NOMO-1 treated with dmso at 0.1 percent for 144 hours (cell line): ENCODE results near the gene FANCD2.
"Not testable (repeated sequence)": the region's sequence is repeated elsewhere in the genome, so short reads cannot be mapped to it uniquely, and the experiment has no call there.

Source experiments
- DNase-seq: peaks from one replicate; lab custom pipeline; 2025; ENCODE audit not compliant: unreplicated experiment; lab: John Stamatoyannopoulos, UW

The FANCD2 gene

DNA sequence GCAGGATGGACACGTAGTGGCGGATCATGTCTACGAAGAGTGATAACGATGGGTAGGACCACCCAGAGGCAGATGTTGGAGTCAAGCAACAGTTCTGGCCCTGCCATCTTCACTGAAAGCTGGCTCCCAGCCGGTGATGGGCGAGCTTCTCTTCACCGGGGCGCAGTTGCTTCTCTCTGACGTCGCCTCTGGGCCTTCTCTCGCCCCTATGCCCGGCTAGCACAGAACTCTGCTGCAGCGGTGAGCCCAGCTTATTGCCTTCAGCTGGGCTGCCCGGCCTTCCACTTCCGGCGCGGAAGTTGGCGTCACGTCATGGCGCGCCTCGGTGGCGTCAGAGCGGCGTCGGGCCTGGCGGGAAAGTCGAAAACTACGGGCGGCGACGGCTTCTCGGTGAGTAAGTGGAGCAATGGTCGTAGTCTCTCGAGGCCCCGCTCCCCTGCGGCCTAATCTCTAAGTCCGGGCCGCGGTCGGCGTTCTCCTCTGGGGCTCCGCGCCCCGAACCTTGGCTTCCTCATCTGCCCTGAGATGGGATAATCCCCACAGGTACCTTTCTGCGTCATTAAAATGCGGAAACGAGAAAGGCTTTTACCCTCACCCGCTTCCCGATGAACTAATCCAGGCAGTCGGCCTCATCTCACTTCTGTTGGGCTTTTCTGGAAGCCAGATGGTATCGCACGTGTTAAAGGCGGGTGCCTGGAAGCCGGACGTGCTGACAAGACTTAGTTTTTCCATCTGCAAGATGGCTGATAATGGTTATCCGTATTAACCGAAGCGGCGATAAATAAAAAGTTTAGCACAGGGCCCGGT, at the start of gene FANCD2:
Gene FANCD2 (plus strand): TSS at position 354 of the 807 bp plus-strand sequence. CDS start 2,221 bp downstream, outside the sequence.
- DNase-seq: peak; percentile 75

- peak; percentile 95 for DNase-seq
Observed at GRCh38 chr3:9976721-9977709, 49.2 kb upstream of the FANCD2 start.

DNA sequence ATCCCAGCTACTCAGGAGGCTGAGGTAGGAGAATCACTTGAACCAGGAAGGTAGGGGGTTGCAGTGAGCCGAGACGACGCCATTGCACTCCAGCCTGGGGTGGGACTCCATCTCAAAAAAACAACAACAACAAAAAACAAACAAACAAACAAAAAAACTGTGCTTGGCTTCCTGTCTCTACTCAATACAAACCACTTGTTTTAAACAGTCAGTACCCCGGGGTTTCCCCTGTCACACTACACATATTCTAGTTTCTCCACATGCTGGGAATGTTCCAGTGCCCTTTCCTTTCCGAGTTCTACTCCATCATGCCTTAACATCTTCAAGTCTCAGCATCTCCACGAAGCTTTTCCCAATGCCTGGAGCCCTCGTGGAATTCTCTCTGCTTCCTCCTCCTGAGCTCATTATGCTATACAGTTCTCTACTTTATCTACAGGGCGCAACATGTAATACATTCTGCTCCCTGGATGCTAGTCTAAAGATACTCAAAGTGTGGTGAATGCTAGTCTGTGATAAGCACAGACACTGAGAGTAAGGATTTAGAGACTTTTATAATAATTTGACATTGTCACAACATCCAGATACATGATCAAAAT, 47.4 kb upstream of the FANCD2 start:
- no peak for DNase-seq

DNA sequence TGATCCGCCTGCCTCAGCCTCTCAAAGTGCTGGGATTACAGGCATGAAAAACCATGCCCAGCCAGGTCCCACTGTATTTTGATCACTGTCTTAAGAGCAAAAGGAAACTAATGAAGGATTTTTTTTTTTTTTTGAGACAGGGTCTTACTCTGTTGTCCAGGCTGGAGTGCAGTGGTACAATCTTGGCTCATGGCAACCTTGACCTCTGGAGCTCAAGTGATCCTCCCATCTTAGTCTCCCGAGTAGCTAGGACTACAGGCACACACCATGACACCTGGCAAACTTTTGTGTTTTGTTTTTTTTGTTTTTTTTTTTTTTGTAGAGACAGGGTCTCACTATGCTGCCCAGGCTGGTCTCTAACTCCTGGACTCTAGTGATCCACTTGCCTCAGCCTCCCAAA, 46.0 kb upstream of the FANCD2 start:
- no peak for DNase-seq

DNA sequence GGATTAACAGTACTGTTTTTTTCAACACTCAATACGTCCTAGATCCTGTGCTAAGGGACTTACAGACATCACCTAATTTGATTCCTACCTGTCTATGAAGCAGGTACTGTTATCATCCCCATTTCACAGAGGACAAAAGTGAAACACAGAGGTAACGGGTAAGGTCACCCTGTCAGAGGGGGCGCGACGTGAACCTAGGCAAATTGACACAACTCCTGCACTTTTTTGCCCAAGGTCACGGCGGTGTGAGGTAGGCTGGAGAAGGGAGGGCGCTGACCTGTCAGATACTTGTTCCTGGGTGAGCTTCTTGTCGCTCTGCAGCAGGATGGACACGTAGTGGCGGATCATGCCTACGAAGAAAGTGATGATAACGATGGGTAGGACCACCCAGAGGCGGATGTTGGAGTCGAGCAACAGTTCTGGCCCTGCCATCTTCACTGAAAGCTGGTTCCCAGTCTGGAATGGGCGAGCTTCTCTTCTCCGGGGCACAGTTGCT, 40.0 kb upstream of the FANCD2 start:
- DNase-seq: no peak

GRCh38 chr3:9994086-9994844, 32.0 kb upstream of the FANCD2 start:
- DNase-seq: no peak

GRCh38 chr3:10000686-10001085, 25.6 kb upstream of the FANCD2 start:
- DNase-seq: no peak

- no peak for DNase-seq
Observed at GRCh38 chr3:10002951-10003350, 23.3 kb upstream of the FANCD2 start.

DNA sequence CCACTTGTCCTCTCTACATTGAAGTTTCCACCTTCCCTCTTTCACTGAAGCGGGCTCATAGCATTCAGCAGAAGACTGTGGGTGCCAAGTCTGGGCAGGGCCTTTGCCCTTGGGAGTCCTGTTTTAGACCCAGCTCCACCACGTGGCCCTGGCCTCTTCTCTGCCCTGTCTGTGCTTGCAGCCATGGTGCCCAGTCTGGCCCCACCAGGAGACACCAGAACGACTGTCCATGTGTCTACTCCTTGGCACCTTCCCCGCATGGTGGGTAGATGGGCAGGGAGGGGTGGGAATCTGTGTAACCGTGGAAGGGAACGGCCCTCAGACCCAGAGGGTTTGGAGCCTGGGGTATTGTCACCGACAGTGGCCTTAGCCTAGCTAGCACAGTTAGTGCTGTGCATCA, 21.7 kb upstream of the FANCD2 start:
- no peak for DNase-seq

DNA sequence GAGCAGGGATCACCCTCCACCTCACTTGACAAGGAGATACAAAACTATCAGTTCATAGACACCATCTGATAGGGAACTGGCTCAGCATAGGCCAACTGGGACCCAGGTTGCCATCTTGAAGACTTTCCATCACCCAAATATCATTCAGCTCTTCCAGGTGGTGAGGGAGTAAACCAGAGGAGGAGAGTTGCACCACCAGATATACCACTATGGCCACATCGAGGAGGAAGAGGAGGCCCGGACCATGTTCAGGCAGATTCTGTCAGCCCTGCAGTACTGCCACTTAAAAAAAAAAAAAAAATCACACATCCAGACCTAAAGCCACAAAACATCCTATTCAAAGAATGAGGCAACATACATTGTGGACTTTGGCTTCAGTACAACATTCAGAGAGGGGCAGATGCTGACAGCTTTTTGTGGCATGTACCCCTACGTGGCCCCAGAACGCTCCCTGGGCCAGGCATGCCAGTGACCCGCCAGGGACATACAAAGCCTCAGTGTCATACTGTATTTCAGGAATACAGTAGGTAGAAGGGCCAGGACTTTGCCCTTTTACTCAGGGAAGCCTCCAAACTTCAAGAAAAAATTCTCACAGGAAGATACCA, 21.2 kb upstream of the FANCD2 start:
- DNase-seq: no peak

- no peak for DNase-seq
Observed at GRCh38 chr3:10006048-10006761, 20.0 kb upstream of the FANCD2 start.

GRCh38 chr3:10006762-10007090, 19.5 kb upstream of the FANCD2 start:
- DNase-seq: no peak

DNA sequence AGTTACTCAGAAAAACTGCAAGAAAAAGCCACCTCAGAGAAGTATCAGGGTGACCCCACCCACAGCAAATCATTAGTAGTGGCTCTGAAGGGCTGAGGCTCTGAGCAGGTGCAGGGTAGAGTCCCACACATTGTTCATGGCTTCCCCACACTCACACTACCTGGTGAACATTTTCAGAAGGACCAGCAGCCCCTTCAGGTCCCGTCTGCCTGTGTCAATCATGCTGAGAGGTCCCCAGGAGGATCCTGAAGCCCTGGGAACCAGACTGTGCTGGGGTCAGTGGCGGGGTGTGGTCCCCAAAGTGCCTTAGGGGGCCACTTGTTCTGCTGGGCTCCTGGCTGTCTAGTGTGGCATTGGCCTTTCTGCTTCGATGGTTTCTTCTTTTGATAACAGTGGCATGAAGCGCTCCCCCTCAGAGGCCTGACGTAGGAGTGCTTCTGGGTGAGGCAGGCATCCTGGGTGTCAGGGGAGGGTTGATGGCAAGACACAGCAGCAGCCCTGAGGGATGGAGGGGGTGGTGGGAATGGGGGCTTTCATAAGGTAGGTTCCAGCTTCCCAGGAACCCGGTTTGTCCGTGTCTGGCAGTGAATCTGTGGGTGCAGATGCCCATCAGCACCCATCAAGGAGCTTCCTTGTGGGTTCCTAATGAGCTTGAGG, 19.0 kb upstream of the FANCD2 start:
- DNase-seq: no peak

- DNase-seq: not testable (repeated sequence)
Observed at GRCh38 chr3:10008216-10008587, 18.0 kb upstream of the FANCD2 start.

- peak; percentile 15 for DNase-seq
Observed at GRCh38 chr3:10008588-10009344, 17.5 kb upstream of the FANCD2 start.

- DNase-seq: no peak
Observed at GRCh38 chr3:10010421-10010877, 15.8 kb upstream of the FANCD2 start.

DNA sequence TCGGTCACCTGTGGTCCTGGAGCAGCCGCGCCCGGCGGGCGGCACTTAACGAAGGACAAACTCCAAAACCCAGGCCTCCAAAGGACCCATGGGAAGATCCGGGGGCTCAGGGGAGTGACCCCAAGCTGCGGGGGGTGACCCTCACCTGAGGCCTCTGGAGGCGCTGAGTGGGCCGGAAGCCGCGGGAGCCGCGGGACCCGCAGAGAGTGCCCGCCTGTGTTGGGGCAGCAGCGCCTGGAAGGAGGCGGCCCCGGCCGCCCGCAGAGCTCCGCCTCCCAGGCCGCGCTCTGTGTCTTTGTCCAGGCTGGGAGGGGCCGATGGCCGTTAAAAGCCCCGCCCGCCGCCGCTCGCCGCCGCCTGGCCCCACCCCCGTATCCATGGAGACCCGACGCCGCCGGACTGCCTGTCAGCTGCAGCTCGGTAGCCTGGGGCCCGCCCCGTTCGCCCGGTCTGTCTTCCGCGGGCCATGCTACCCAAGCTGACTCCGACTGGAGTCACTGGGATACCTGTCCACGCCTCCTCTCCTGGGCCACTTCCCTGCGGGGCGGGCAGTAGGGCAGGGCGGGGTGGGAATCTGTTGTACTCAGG, 15.3 kb upstream of the FANCD2 start:
- peak; percentile 89 for DNase-seq

DNA sequence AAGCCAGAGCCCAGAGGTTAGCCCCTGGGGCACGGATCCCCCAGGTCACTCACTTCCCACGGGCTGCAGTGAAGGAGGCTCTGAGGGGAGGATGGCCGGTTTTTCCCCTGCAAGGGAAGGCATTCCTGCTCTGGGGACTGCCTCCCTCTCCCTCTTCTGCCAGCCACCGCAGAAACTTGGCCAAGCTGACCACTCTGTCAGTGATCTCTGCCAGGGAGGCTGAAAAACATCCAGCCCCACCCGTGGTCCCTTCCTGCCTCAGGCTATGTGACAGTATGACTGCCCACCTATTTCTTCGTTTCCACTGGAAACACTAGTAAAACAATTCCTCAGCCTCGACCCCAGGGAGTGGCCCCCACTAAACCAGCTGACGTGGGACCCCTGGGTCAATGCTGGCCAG, 14.6 kb upstream of the FANCD2 start:
- no peak for DNase-seq
